DMS153 treated with DMSO at 0.1 percent for 48 hours (cell line): ENCODE results near the gene HPS1.

ENCODE experiments used
- DNase-seq: peaks from one replicate; lab custom pipeline; 2025; ENCODE audit not compliant: unreplicated experiment; lab: John Stamatoyannopoulos, UW

Gene HPS1

DNA sequence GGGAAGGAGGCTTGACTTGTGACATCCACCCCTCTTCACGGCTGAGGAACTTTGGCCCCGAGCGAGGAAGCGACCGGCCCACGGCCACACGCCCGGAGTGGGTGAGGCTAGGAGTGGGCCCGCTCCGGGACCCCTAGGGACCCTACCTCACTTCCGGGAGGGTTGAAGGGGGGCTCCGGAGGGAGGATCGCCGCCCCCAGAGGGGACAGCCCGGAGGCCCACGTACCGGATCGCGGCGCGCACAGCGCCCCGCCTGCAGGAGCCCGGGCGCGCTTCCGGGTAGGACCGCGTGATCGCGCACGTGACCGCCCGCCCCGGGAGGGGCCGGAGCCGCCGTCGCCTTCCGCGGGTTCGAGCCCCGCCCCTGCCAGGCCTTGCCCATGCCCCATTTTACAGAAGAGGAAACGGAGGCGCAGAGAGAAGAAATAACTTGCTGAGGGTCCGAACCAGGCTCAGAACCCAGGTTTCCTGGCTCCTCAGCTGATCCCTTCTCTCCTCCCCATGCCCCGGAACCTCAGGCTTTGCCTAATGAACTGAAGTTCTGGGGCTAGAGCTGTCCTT is at the start of gene HPS1:
Gene HPS1, minus strand, starts transcription at position 275 of the 561 bp plus-strand sequence. CDS start 3,695 bp downstream, outside the sequence.
- peak; percentile 49 for DNase-seq

DNA sequence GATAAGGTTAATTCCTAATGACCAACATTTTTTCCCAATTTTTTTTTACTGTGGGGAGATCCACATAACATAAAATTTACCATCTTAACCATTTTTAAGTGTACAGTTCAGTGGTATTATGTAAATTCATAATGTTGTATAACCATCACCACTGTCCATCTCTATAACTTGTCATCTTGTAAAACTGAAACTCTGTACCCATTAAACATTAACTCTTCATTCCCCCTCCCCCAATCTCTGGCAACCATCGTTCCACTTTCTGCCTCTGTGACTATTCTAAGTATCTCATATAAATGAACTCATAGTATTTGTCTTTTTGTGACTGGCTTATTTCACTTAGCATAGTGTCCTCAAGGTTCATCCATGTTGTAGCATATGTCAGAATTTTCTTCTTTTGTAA is 46.0 kb upstream of the HPS1 start:
- no peak for DNase-seq

DNA sequence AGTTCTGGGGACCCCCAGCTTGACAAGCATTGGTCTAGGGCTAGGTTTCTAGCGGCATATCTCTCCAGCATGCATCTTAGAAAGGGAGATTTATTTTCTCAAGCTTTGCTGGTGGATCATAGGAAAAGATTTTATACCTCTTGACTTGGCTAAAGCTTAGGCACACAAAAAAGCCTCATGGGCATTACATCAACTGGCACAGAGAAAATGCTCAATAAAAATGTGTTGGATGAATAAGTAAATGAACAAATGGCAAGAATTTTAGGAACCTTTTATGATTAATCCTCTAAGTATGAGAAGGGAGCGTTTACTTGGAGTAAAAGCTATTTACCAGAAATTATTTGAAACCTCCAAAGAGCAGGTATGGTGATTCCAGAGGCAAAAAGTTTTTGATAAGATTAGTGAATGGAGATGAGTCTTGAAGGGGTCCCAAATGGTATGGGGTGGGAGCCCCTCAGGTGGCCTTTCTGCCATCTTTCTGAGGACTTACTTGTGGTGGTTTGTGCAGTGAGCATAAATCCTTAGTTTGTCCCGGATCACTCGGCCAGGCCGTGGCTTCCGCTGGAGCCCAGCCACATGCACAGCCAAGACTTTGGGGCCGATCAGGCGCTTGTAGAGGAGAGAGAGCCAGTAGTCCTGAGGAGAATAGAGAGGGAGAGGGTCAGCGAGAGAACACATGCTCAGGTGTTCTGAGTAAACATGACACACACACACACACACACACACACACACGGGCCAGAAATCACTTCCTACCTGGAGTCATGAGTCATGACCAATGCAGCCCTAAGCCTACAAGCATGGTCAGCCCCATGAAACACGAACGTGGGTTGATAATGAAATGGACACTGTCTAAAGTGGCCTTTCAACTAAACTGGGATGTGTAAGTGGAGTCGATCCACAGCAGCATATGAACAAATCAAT is 43.1 kb upstream of the HPS1 start:
- no peak for DNase-seq

DNA sequence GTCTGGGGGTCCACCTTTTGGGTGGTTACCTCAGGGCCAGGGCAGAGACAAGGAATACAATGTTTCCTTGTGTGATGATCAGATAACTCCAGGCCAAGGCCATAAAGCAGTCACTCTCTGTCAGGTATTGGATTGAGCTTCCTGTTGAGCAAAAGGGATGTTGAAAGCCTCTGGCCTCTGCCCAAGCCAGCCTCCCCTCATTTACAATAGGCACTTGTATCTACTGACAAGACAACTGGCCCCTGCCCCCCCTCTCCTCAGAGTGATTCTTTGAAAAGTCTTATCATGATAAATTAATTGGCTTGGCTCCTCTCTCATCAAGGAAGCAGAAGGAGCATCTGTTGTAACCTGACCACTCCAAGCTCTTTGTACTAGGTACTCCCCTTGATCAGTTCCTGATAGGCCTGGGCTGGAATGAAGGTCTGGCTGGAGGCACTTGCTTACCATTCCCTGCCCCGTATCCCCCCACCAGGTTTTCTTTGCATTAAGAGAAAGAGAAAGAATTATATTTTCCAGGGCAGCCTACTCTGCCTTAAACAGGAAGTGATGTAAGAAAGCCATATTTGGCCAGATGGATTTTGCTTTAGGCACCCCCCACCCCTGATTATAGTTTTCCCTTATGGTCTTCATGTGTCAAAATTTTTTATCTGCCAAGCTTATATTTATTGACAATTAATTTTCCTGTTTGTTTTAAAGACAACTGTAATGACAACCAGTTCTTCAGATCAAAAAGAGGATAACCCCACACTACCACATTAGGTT is 42.1 kb upstream of the HPS1 start:
- DNase-seq, result no peak

DNA sequence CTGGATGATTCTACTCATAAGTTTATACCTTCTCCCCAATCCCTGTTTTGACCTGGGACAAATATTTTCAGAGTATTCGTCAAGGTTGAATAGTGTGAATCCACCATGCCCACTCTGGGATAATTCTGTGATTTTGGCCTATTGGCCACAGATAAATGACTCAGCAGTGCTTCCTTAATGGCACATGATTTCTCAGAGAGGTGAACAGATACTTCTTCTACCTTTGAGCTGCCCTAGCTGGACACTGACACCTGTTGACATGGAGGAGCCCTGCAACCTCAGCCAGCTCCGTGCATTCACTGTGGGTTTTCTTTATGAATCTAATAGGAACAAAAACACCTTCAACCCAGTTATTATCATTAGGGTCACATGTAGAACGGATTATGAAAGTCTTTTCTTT is 40.9 kb upstream of the HPS1 start:
- no peak for DNase-seq

DNA sequence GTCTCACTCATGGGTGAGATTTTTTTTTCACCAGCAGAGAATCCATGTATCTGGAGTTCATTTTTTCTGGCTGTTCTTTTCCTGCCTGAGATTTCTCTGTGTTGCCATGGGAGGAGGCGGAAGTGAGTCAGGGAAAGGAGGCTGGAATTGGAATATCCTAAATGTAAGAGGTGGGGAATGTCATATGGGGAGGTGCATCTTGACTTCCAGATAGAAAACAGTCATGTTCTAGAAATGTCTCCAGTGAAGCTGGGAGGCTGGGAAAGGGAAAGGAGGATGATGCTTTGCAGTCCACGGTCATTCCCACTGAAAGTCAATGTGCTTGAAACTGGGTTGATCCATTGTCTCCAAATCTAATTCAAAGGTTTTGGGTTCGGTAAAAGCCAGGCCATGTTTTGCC is 39.7 kb upstream of the HPS1 start:
- no peak for DNase-seq

DNA sequence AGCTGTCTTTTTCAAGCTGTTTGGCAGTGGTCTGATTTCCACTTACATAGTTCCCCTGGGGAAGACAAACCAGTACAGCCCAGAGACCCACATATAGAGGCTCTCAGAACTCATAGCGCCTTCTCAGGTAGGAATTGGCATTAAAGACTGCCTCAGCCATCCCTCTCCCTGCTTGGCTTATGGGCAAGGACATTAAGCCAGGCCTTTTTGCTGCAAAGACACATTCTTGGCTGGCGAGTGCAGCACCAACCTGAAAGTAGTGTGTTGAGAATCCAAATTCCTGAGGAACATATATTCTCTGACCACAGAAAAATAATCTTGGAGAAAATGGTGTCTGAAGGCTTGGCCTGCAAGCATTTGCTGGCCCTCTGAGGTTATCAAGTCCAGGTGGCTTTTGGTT is 39.2 kb upstream of the HPS1 start:
- no peak for DNase-seq

DNA sequence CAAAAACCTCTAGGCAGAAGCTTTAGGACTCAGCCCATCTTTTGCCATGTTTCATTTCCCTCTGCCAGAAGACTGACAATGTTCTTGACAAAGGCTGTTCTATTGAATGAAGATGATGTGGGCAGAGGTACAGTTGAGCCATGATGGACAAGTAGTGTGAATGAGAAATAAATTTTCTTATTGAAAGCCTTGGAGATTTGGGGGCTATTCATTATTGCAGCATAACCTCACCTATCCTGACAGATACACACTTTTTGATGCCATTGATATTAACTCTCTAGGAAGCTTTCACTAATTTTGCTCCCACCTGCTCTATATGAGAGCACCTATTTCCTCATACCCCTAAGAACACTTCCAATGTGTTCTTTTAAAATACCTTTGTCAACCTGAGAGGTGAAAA is 36.9 kb upstream of the HPS1 start:
- DNase-seq, result no peak

DNA sequence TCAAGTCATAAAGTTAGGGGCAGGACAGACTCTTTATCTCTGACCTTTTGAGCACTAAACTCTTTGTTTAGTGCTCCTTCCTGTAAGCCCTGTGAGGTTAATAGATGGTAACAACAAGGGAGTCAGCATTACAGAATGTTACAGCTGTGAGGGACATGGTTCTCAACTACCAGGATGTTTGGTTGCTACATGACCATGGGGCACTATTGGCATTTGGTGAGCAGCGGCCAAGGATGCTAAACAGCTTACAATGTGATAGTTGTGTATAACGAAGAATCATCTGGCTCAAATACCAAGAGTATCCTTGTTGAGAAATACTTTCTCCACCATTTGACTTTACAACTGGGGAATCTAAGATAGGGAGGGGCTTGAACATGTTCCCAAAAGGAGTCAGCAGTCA is 35.4 kb upstream of the HPS1 start:
- no peak for DNase-seq

DNA sequence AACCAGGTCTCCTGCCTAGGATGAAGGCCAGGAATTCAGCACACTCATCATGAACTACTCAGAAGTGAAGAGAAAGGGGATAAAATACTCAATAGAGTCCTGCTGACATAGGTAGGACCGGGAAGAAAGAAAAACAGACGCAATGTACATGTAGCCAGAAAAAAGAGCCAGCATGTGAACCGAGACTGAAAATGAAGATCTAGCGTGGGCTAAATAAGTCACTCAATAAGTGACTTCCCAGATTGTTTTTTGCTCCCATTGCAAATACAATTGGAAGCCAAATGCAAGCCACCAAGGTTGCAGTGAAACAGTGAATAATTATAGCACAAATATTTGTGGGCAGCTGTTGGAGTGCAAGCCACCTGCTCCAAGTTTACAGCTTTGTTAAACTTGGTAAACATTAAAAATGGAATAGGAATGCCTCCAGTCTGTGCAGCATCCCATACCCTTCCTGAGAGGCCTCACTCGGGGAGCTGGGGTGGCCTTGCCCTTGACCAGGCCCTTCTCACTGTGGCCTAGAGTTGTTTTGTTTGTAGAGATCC is 34.7 kb upstream of the HPS1 start:
- DNase-seq, result no peak

DNA sequence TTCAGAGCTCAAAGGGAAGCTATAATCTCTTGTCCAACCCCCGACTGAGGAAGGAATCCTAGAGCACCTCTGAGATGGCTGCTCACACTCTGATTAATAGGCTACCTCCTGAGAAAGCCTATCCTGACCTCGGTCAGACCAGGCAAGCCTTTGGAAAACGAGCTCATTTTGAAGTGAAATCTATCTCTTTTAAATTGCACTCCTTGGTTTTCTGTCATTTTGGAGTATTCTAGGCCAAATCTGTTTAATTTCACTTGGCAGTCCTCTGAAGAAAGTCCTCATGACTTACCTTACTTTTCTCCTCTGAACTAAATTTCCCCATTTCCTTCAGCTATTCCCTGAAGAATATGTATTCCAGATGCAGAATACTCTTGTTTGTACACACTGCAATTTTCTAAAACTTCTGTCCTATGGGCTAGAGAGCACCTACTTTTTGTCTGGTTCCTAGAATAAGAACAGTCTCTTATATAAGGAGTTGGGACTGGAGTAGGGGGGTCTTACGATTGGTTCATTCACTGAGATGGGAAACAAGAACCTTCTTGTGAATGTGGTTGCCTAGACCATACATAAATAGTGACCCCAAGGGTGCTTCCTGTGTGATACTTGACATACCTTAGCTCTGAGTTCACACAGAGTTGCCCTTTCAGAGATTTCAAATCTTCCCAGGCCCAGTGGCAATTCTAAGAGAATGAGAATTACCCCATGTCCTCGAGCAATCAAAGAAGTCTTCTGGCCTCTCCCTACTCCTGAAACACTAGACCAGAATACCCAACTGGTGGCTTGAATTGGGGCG is 31.9 kb upstream of the HPS1 start:
- no peak for DNase-seq

DNA sequence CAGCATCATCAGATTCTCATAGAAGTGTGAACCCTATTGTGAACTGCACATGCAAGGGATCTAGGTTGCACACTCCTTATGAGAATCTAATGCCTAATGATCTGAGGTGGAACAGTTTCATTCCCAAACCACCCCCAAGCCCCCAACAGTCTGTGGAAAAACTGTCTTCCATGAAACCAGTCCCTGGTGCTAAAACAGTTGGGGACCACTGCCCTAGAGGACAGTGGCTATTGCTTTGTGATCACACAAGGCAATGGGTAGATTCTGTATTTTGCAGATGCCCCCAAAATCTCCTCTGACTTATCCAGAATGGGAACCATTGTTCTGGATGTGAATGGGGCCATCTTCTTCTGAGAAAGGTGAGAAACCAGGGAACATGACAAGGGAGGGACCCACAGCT is 31.1 kb upstream of the HPS1 start:
- DNase-seq, result no peak

DNA sequence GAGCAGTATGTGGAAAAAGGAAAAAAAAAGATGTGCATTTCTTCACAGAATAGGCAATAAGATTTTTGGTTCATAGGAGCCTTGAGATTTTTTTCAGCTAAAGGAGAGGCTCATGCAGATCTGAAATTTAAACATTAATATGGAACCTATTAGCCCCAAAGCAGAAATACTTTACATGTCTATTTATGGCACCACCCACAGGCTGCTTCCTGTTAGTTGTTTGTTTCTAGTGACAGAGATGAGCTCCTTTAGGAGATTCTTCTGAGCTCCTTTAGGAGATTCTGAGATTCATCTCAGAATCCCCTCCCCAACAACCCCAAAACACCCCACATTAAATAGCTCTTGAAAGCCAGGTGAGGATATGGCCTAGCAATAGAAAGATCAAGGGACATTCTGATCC is 27.9 kb upstream of the HPS1 start:
- DNase-seq, result no peak

DNA sequence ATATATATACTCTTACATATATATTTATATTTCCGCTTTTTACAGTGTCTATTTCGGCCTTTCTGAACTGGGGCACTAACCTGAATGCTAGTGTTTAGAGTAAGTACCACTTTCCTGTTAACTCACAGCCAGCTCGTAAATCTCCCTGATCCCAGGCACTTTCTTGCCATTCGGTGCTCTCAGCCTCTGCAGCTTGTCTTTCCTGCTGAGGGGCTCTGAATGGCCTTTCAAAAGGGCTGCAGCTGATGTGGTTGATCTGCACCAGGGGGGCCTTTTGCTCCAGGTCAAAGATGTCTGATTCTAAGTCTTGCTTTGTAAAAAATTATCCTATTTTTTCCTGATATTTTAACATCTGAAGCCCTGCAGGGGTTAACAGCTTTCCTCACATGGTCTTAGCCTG is 25.5 kb upstream of the HPS1 start:
- DNase-seq, result no peak

DNA sequence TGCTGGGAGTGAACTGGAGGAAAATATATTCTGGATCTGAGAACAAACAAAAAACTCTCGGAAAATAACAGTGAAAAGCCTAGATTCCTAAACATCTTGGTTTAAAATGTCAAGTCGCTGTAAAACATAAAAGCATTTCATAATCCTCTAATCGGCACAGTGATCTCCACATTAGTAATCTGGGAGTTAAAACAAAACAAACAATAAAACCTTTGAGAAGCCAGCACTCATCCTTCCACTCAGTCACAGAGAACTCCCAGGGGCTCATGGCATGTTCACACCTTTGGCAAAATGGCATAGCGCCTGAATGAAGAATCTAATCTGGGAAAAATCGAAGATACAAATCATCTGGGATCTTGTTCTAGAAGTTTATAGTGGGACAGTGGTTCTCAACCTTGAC is 24.1 kb upstream of the HPS1 start:
- DNase-seq, result no peak

DNA sequence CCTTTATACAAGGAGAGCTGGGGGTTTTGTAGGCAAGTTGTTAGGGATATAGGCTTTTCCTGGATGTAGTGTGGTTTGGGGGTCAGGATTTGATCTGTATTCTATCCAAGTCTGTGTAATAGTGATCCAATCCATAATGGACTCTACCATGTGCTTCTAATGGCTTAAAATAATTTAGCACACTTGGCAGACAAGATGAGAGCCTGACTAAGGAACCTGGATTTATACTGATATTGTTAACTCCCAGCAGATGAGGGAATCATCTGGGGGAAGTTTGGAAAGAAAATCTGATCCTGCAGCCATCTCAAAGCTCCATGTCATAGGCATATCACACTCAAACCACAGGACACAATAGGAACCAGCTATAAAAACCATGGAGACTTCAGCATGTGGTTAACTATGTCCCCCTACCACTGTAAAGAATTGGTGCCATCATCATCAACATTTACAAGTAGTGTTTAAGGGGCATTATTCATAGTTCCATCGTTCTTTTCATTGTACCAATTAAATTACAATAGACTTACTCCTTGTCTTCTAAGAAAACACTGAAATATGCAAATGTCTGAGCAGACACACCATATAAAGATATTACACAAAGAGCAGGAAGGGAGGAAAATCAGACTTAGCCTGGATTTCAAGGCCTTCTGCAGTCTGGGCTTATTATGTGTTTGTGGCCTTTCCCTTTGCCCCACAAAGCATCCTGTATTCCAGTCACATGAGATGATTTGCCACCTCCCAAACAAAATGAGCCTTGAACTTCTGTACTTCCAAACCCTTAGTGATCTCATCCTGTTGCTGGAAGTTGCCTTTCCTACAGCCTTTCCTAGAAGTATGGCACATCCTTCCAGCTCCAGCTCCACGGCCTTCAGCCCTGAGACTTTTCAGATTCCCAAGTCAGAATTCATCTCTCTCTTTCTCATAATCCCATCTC is 22.5 kb upstream of the HPS1 start:
- DNase-seq, result no peak

DNA sequence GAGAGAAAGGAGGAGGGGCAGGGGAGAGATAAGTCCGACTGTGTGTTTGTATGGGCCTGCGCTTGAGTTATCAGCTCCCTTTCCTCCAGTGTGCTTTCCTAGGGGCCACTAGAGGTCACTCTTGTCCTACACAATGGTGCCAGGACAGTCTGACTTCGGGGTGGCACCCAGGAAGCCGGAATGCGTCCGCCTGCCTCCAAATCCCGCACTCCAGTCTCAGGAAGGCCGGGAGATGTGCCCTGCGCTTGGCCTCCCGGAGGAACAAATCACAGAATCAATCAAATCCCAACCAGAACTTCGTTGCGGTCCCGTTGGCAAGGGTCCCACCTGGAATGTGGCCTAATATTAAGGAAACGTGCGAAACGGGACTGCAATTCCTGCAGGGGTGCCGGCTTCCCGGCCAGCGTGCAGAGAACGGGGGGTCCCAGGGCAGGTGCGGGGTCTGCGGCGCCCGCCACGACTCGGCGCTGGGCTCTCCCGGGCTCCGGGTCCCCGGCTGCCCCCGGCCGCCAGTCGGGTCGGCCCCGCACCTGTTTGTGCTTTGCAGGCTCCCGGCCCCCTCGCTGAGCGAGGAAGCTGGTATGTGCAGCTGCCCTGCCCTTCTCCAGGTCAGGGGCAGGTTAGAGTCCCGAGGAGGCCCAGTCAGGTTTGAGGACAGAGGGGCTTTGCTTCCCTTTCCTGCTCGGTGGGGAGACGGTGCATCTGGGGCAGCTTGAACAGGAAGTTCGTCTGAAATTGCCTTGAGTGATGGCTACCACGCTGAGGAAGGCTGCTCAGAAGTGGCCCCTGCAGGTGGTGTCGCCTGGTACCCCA is 21.0 kb upstream of the HPS1 start:
- peak; percentile 89 for DNase-seq

DNA sequence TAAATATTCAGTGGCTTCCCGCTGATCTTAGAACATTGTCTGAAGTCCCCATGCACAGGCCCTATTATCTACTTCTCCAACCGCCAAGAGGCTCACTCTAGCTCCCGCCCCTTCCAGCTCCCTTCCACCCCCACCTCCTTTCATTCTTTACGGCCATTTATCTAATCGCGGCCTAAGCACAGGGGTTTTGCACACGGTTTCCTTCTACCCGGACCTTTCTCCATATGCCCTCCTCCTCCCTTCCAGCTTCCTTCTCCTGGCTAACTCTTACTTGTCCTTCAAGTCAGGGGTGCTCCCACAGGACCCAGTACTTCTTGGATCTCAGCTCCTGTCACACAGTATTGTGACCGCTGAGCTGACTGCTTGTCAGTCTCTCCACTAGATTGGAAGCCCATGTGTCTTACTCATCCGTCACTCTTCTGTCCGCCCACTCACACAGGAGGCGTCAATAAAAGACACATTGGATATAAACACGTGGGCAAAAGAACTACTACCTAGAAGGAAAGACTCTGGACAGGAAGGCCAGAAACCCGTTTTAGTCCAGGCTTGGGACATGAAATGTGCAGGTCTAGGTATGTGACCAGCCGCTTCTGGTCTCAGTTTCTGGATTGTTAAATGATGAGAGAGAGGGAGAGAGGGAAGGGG is 20.2 kb upstream of the HPS1 start:
- DNase-seq, result no peak
